ENCODE measurements around the gene DUSP8.
"Not testable (repeated sequence)": the region's sequence is repeated elsewhere in the genome, so short reads cannot be mapped to it uniquely, and the experiment has no call there.

Gene DUSP8, protein sequence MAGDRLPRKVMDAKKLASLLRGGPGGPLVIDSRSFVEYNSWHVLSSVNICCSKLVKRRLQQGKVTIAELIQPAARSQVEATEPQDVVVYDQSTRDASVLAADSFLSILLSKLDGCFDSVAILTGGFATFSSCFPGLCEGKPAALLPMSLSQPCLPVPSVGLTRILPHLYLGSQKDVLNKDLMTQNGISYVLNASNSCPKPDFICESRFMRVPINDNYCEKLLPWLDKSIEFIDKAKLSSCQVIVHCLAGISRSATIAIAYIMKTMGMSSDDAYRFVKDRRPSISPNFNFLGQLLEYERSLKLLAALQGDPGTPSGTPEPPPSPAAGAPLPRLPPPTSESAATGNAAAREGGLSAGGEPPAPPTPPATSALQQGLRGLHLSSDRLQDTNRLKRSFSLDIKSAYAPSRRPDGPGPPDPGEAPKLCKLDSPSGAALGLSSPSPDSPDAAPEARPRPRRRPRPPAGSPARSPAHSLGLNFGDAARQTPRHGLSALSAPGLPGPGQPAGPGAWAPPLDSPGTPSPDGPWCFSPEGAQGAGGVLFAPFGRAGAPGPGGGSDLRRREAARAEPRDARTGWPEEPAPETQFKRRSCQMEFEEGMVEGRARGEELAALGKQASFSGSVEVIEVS

GRCh38 chr11:1572197-1573076, at the start of gene DUSP8:
TSS of gene DUSP8 (minus strand) at chr11:1572271. CDS start at chr11:1565826, 6,445 bp downstream.
- peak in 52 of 56 donors; percentile 37 to 94 (median 82) for DNase-seq

- DNase-seq, result no peak
Measured at GRCh38 chr11:1619449-1619848, 47.4 kb upstream of the DUSP8 start.

- no peak for DNase-seq
Measured at GRCh38 chr11:1618231-1618630, 46.2 kb upstream of the DUSP8 start.

DNA sequence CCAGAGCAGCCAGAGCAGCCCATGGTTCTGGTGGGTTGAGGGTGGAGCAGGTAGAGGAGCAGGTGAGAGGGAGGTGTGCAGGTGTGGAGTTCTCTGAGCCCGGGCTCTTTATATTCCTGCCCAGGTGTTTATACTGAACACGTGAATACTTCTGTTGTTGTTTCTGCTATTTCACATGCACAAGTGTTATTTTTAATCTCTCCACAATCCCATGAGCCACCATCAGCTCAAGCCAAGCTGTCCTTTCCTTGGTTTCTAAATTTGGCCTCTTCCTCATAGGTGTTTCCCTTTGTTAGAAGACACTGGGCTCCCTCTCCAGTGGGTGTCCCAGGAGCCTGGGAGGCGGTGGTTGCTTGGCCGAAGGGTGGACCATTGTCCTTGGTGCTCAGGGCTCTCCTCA, 36.3 kb upstream of the DUSP8 start, which contains the start of gene KRTAP5-3:
TSS of gene KRTAP5-3 (minus strand) at position 101 of the 400 bp plus-strand sequence. CDS start at position 23, 78 bp downstream.
- DNase-seq, result no peak

- not testable (repeated sequence) for DNase-seq
Measured at GRCh38 chr11:1607901-1608300, 35.8 kb upstream of the DUSP8 start.

DNA sequence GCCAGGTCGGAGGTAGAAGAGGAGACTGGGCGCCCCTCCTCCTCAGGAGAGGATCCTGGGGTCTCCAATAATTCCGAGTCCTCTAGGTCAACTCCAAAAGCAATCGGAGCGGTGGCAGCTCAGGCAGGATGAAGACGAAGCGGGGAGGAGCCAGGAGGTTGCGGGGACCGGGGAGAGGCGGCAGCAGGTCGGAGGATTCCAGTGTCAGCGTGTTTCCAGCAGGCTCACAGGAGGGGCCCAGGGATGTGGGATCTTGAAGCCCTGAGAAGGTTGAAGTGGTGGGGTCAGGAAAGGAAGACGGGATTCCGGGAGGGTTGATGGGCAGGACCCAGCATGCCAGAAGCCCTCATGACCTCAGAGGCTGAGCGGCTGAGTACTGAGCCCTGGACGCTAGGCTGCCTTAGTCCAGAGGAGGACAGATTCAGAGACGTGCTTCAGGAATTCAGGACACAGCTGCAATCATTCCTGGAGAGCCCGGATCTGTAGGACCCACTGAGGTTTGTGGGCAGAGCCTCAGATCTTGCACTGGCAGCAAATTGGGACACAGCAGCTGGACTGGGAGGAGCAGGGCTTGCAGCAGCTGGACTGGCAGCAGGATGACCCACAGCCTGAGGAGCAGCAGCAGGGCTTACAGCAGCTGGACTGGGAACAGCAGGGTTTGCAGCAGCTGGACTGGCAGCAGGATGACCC, 35.2 kb upstream of the DUSP8 start:
- DNase-seq, result not testable (repeated sequence)

DNA sequence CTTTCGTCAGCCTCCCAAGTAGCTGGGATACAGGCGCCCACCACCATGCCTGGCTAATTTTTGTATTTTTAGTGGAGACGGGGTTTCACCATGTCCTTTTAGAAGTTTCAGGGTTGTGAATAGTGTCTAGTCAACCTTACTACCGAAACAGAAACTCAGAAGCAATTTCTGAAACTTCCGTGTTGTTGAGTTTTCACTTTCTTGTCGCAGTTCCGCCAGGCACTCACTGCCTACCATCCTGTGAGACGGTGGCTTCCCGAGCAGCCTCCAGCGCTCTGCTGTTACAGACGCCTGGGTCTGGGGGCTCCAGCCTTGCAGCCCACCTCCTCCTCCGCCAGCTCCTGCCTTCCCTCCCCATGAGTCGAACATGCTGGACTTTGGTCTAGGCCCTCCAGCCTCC, 33.9 kb upstream of the DUSP8 start:
- not testable (repeated sequence) for DNase-seq

DNA sequence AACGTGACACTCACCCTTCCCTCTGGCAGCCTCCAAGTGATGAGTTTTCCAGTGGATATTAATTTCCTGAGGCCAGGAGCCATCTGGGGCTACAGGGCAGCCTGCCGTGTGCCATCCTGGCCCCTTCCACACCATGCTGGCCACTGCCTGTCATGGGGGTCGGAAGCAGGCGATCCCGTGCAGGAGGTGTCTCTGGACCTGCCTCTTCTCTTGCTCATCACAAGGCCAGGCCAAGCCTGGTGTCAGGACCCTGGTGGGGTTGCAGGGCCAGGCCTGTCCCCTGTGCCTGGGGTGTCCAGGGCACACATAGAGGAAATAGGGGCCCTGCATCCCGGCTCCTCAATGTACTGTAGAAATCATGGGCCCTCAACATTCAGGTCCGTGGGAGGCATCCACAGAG, 32.6 kb upstream of the DUSP8 start:
- DNase-seq, result no peak

DNA sequence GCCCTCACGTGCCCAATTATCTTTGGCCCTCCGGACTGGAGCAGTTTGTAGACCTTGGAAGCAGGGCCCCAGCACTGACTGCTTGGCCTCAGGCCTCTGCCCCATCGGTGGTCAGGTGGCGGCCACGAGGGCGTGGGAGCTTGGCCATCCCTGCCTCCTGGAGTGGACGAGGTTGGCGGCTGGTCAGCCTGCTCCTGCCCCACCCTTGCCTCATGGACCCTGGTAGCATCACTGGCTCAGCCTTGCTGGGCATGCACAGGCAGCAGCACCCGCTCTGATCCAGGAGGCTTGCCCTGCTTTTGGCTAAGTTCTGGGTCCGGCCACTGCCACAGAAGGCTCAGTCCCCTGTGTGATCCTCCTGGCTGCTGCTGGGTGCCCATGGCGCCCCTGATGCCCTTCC, 32.1 kb upstream of the DUSP8 start:
- DNase-seq, result no peak

DNA sequence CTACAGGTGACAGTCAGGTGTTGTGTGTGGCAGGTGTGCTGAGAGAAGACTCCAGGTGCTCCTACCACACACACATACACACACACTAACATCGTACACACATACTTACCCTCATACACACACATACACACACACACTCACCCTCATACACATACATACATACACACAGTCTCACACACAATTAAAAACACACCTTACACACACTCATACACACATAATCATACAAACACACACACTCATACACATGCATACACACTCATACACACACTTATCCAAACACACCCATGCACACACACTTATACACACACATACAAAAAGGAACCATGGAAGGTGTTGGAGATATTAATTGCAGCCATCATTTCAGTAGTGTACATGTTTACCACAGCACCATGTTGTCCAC, 31.6 kb upstream of the DUSP8 start:
- no peak for DNase-seq

- DNase-seq, result not testable (repeated sequence)
Measured at GRCh38 chr11:1601663-1602062, 29.6 kb upstream of the DUSP8 start.

- DNase-seq, result peak in 4 of 56 donors; percentile 4 to 30 (median 14)
Measured at GRCh38 chr11:1600626-1601025, 28.6 kb upstream of the DUSP8 start.

DNA sequence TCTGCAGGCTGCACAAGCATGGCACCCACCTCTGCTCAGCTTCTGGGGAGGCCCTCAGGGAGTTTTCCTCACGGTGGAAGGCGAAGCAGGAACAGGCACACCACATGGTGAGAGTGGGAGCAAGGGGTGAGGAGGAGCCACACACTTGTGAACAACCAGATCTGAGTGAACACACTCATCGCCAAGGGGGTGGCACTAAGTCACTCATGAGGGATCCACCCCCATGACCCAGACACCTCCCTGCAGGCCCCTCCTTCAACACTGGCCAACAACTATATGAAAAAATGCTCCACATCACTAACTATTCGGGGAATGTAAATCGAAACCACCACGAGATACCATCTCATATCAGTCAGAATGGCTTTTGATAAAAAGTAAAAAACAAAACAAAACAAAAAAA, 26.7 kb upstream of the DUSP8 start:
- DNase-seq, result no peak

DNA sequence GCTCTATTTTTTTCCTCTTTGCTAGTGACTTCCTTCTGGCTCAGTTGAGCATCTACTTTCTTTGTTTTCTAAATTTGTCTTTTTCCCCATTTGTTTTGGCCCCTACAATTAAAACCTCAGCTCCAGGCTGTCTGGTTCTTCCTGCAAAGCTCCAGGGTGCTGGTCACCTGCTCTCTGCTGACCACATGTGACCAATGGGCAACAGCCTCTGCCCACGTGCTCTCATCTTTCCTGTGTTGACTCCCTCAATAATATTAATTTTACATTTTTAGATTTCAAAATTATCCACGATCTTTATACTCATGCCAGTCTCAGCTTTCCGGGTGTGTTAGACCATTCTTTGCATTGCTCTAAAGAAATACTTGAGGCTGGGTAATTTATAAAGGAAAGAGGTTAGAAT, 26.3 kb upstream of the DUSP8 start:
- not testable (repeated sequence) for DNase-seq

- no peak for DNase-seq
Measured at GRCh38 chr11:1597994-1598380, 25.9 kb upstream of the DUSP8 start, which contains the start of gene KRTAP5-2. TSS of gene KRTAP5-2 (minus strand) at chr11:1598294. CDS start at chr11:1598250, 44 bp downstream.

GRCh38 chr11:1597331-1597993, 25.4 kb upstream of the DUSP8 start:
- no peak for DNase-seq

- not testable (repeated sequence) for DNase-seq
Measured at GRCh38 chr11:1596576-1597121, 24.6 kb upstream of the DUSP8 start.

DNA sequence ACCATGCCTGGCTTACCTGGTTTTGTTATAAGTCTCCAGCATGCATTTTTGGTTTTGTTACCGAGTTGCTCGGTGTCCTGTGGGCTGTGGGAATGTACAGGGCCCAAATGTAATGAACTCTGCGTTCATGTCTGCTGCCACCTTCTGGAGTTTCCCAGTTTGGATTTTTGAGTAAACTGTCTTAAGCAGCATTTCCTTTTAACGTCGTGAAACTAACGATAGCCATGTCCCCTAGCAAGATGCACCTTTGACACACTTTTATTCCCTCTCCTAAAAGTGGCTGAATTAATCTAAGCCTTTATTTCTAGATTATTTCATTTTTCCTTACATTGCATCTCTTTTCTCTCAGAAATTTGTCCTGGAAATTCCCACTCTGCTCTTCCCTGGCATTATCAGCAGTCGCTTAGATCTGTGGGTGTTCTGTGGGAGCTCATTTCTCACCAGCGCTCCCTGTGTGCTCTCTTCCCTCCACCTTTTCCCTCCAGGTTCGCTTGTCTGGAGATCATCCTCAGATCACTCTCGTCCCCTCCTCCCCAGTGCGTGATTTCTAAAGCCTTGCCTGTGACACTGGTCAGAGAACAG, 24.0 kb upstream of the DUSP8 start:
- not testable (repeated sequence) for DNase-seq

DNA sequence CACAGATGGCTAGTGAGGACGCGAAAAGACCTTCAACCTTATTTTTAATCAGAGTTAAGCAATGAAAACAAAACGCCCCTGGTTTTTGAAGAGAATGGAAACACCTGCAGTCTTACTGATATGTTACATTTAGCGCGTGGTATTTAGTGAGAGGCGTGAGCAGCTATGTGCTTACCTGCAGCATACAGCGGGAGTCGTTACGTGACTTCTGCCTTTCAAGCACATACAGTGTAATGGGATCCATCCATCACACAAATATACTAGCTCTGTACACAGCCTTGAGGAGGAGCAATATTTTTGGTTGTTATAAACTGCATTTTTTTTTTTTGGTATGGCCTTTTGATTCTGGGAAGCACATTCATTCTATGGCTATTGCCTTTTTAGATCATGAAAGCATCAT, 20.6 kb upstream of the DUSP8 start:
- DNase-seq, result no peak

- DNase-seq, result no peak
Measured at GRCh38 chr11:1589996-1590395, 17.9 kb upstream of the DUSP8 start.

All from amygdala (tissue), 56 donors.